ENCODE measurements around the gene KDELR3.

- TF ChIP-seq REST (IDR thresholded peaks at IDR 0.05; ENCODE audit: insufficient read depth in 1 of 2, low read depth in 2 of 2, low read length in 1 of 2) (no peak), CTCF (IDR thresholded peaks at IDR 0.05) (no peak), SIN3A (IDR thresholded peaks at IDR 0.05; ENCODE audit: borderline replicate concordance, insufficient read depth, low read depth, low read length) (no peak)
These were observed 9.7 kb downstream of the KDELR3 start for GRCh38 chr22:38477585-38477984.

Measured in Panc1 (cell line).